ENCODE measurements around the gene APH1B.

DNA sequence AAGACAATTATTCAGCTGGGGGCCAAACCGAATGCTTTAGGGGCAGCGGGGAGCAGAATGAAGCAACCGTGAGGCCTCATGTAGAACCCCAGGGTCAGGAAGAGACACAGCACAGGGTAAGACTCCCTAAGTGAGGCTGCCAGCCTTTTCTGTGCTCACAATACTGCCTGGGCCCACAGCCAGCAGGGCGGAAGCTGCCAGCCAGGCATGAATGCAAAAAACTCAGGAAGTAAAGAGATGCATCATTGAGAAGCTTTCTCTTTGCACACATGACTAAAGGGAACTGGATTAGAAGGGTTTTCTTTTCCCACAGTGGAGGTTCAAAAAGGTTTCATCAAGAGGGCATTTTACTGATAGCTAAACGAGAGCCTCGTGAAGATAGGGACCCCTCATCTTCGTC is 71.0 kb downstream of the APH1B start:
- TF ChIP-seq POLR2A (IDR thresholded peaks at IDR 0.05) = no peak
- TF ChIP-seq, protein P1, sequence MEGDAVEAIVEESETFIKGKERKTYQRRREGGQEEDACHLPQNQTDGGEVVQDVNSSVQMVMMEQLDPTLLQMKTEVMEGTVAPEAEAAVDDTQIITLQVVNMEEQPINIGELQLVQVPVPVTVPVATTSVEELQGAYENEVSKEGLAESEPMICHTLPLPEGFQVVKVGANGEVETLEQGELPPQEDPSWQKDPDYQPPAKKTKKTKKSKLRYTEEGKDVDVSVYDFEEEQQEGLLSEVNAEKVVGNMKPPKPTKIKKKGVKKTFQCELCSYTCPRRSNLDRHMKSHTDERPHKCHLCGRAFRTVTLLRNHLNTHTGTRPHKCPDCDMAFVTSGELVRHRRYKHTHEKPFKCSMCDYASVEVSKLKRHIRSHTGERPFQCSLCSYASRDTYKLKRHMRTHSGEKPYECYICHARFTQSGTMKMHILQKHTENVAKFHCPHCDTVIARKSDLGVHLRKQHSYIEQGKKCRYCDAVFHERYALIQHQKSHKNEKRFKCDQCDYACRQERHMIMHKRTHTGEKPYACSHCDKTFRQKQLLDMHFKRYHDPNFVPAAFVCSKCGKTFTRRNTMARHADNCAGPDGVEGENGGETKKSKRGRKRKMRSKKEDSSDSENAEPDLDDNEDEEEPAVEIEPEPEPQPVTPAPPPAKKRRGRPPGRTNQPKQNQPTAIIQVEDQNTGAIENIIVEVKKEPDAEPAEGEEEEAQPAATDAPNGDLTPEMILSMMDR (IDR thresholded peaks at IDR 0.05) = no peak
